K562 (cell line): ENCODE measurements around the gene RARA. TPM values are rescaled to one million over a fixed set of nuclear protein-coding genes. Genes with fewer than 3 reads are reported as not detected.

ENCODE experiments used
- BRD4 ChIP-seq: fragments of 200-600 bp; sonication (generic); IDR thresholded peaks from 2 replicates; pipeline ENCODE4 v1.6.1; 2017; ENCODE audit warnings: inconsistent platforms
- CBX8 ChIP-seq: fragments of 200-600 bp; sonication (generic); IDR thresholded peaks from 2 replicates; pipeline ENCODE4 v1.6.1; 2012; ENCODE audit warnings: borderline replicate concordance, mixed run types, low read depth, mild to moderate bottlenecking, moderate library complexity, mixed read lengths, low read length, control low read depth, inconsistent platforms; ENCODE audit not compliant: poor library complexity, severe bottlenecking; ENCODE audit errors: extremely low read depth
- EGR1 ChIP-seq: fragments of 450-650 bp; conservative IDR thresholded peaks from 2 replicates; pipeline ENCODE4 v1.6.1; 2017; ENCODE audit warnings: mild to moderate bottlenecking
- HNRNPK ChIP-seq: fragments of 200-400 bp; formaldehyde crosslinking; IDR thresholded peaks from one replicate; pipeline ENCODE4 v1.6.1; 2018; ENCODE audit warnings: mild to moderate bottlenecking, low read depth, low read length; ENCODE audit not compliant: poor library complexity, severe bottlenecking
- MCM5 ChIP-seq: fragments of 450-650 bp; IDR thresholded peaks from 2 replicates; pipeline ENCODE4 v1.6.1; 2016; ENCODE audit warnings: low read depth
- MECOM ChIP-seq: fragments of 250-450 bp; sonication (Bioruptor Pico); IDR thresholded peaks from 2 replicates; pipeline ENCODE4 v1.8.0; 2022; ENCODE audit warnings: inconsistent platforms
- NCOA6 ChIP-seq: fragments of 450-650 bp; IDR thresholded peaks from 2 replicates; pipeline ENCODE4 v1.6.1; 2017; ENCODE audit warnings: mild to moderate bottlenecking
- NR1H2 ChIP-seq: sonication (generic); formaldehyde crosslinking; IDR thresholded peaks from 2 replicates; pipeline ENCODE4 v1.4.0; 2020; ENCODE audit warnings: mild to moderate bottlenecking, missing genetic modification reagents
- PHF20 ChIP-seq: fragments of 450-650 bp; IDR thresholded peaks from 2 replicates; pipeline ENCODE4 v1.6.1; 2018; ENCODE audit not compliant: partially characterized antibody
- SPI1 ChIP-seq: IDR thresholded peaks from 2 replicates; pipeline ENCODE4 v1.6.1; 2011; ENCODE audit warnings: low read depth, low read length, control low read depth, borderline replicate concordance
- ZNF24 ChIP-seq: fragments of 450-650 bp; IDR thresholded peaks from 2 replicates; pipeline ENCODE4 v1.6.1; 2016
- ZNF445 ChIP-seq: fragments of 250-450 bp; sonication (Bioruptor Pico); IDR thresholded peaks from 2 replicates; pipeline ENCODE4 v1.4.0; 2020; ENCODE audit warnings: low read depth, mild to moderate bottlenecking, moderate library complexity
- polyA plus RNA-seq, 8 experiments: library from polyadenylated mRNA; depleted of rRNA in 4 of 8; stranded (reverse) in 5 of 8; unstranded in 3 of 8; fragments of >200 nt; fragmentation: Nextera tagmentation in 2 of 8; fragmentation: Illumina TruSeq in 1 of 8; extraction: Ambion mirVana in 2 of 8; extraction: Trizol in 1 of 8; gene quantifications; 2 replicates each; pipeline versions ENCODE4 v1.2.1 to v1.2.3, GENCODE V29; 2011 to 2014; ENCODE audit warnings: inconsistent platforms in 1 of 8, missing spikeins in 1 of 8
- total RNA-seq, 7 experiments: library from RNA; depleted of rRNA in 6 of 7; stranded (reverse); fragments of >200 nt in 6 of 7; fragmentation: Illumina TruSeq in 2 of 7; extraction: Trizol in 2 of 7; gene quantifications; 2 replicates each; pipeline versions ENCODE4 v1.2.1 to v1.2.3, GENCODE V29; 2011 to 2021; ENCODE audit warnings: low replicate concordance in 1 of 7
- TF ChIP-seq, protein P1 (sequence below): fragments of 250-450 bp; sonication (Bioruptor Pico); IDR thresholded peaks from 2 replicates; pipeline ENCODE4 v1.5.0; 2021; ENCODE audit warnings: mild to moderate bottlenecking, borderline replicate concordance
- TF ChIP-seq, protein P2 (sequence below): fragments of 450-650 bp; IDR thresholded peaks from 2 replicates; pipeline ENCODE4 v1.6.1; 2017; ENCODE audit warnings: mild to moderate bottlenecking, moderate library complexity

The RARA gene
- total and polyA plus RNA-seq, 9 of the 15 experiments (the other 6 are each of a cell fraction or from before 2014, with no cell fraction given) = 0.10 to 28.0 (median 7.9) TPM

DNA sequence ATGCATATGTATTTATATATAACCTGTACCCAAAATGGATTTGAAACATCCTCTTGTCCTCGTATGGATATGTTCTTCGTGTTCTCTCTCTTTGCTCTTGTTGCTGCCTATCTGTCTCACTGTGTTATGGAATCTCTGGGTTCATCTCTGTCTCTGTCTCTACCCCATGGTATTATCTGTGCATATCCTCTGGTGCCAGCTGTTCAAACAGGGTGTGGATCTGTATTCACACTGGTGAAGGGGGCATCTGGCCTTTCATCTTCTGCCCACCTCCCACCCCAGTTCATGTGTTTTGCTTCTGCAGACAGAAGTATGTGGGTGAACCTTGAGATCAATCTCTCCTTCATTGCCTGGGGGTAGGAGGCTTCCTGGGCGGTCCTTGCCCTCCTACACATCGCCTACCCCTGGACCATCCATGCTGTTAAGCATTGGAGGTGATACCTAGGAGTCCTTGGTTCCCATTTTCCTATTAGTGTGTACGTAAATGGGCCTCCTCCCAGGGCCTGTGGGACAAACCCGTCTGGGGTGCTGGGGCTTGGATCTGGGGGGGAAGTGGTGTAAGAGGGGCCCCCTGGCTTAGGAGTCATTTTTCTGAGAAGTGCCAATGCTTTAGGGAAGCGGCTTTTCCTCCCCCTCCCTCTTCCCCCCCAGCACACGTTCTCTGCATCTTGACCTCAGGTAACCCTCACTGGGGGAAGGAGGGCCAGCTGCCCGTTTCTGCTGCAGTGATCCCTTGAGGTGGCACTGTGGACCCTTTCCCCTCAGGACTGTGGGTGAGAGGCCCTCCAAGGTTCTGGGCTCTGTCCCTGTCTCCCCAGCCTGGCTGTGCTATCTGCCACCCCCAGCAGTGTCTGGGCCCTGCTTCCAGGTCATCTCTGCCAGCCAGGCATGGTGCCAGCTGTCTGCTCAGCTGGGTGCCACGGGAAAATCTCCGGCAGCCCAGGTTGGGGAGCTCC lies 21.1 kb downstream of the RARA start (continued):
- TF ChIP-seq NR1H2 (CRISPR knock-in tag) (peak; percentile 67; the same call in 1 of the 2 replicates), CBX8 (no peak), BRD4 (no peak), NCOA6 (no peak), HNRNPK (no peak), MCM5 (no peak), EGR1 (no peak), MECOM (CRISPR knock-in tag) (no peak), SPI1 (peak; percentile 44; the same call in 1 of the 2 replicates), PHF20 (no peak), ZNF445 (CRISPR knock-in tag) (no peak), ZNF24 (no peak)
- TF ChIP-seq, protein P1, sequence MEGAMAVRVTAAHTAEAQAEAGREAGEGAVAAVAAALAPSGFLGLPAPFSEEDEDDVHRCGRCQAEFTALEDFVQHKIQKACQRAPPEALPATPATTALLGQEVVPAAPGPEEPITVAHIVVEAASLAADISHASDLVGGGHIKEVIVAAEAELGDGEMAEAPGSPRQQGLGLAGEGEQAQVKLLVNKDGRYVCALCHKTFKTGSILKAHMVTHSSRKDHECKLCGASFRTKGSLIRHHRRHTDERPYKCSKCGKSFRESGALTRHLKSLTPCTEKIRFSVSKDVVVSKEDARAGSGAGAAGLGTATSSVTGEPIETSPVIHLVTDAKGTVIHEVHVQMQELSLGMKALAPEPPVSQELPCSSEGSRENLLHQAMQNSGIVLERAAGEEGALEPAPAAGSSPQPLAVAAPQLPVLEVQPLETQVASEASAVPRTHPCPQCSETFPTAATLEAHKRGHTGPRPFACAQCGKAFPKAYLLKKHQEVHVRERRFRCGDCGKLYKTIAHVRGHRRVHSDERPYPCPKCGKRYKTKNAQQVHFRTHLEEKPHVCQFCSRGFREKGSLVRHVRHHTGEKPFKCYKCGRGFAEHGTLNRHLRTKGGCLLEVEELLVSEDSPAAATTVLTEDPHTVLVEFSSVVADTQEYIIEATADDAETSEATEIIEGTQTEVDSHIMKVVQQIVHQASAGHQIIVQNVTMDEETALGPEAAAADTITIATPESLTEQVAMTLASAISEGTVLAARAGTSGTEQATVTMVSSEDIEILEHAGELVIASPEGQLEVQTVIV = no peak
- TF ChIP-seq, protein P2, sequence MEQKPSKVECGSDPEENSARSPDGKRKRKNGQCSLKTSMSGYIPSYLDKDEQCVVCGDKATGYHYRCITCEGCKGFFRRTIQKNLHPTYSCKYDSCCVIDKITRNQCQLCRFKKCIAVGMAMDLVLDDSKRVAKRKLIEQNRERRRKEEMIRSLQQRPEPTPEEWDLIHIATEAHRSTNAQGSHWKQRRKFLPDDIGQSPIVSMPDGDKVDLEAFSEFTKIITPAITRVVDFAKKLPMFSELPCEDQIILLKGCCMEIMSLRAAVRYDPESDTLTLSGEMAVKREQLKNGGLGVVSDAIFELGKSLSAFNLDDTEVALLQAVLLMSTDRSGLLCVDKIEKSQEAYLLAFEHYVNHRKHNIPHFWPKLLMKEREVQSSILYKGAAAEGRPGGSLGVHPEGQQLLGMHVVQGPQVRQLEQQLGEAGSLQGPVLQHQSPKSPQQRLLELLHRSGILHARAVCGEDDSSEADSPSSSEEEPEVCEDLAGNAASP = no peak
